Cardiac septum (tissue), 1 donor: Measurements from ENCODE around the gene NARS2. TPM values are rescaled to one million over a fixed set of nuclear protein-coding genes. Genes with fewer than 3 reads are reported as not detected.
A peak's percentile ranks its signal among the peaks of the same experiment; 100 is the strongest.
"Not testable (repeated sequence)": the region's sequence is repeated elsewhere in the genome, so short reads cannot be mapped to it uniquely, and the experiment has no call there.

Experiments used
- DNase-seq: peaks from one replicate; pipeline ENCODE4 v3.0.0-alpha.2; 2020; ENCODE audit warnings: low spot score
- intact Hi-C: fragments of 100-400 bp; cut with DNase I; formaldehyde crosslinking; loops from one replicate; pipeline ENCODE4 v1.14.0; 2022
- long read RNA-seq: library from polyadenylated mRNA; unstranded; transcript quantifications from one replicate; pipeline ENCODE4 v2.0.0, GENCODE V29; 2021
- total RNA-seq: library from RNA; stranded (reverse); fragmentation: NEBNext Ultra II Directional; extraction: Animal tissue kit (Norgen Biotek cat#: 25700); gene quantifications from one replicate; pipeline ENCODE4 v1.2.1, GENCODE V29; 2021
- donor health status: DM: no; HTN: no; CAD: no.

Gene NARS2
- total RNA-seq = 9.9 TPM
- long read RNA-seq, transcript NARS2-201 (14 exons, 2,519 nt) = major isoform, 41 of 67 reads
- long read RNA-seq, partial matches to known transcripts = 4 of 67 reads
- long read RNA-seq, other reads (novel, unspliced or antisense) = 21 of 67 reads

DNA sequence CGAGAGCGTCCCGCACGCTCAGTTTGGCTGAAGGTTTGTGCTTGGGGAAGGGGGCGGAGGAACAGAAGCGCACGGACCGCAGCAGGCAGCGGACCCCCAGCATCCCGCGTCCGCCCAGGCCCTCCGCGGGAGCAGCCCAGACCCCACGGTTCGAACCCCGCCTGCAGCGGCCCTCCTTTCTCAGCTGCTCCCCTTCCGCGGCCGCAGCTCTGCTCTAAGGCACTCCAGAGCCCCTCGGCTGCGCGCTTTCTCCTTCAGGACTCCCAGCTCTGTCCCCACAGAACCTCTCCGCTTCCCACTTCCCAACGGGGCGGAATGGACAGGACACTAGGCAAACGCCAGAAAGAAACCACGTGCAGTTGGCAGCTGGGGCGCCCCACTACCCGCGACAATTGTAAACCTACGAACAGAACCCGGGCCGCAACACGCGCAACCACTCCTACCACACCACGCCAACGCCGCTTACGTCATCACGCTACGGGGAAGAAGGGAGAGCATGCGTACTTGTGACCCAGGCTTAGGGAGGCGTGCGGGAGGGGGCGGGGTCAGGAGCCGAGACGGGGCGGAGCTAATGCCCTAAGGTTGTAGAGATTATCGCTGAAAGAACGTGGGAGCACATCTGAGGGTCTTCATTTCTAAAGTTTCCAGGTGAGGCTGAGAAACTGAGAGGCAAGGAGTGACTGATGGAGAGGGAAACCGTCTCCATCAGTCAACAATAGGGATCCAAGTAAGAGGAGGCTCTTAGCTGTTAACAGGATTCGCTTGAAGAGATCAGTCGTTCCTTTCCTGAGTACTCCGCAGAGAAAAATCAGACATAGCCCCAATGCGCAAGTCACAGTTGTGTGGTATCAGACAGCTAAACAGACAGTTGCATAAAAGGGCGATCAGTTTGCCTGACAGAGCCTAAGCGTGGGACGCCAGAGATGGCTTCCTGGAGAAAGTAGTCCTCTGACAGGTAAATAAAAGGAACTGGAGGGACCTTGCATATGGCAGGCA lies at the start of gene NARS2:
Gene NARS2, minus strand, starts transcription at position 479 of the 996 bp plus-strand sequence. Its CDS starts 376 bp downstream, at position 103.
- DNase-seq = peak; percentile 99
- intact Hi-C loops = no loop called here

DNA sequence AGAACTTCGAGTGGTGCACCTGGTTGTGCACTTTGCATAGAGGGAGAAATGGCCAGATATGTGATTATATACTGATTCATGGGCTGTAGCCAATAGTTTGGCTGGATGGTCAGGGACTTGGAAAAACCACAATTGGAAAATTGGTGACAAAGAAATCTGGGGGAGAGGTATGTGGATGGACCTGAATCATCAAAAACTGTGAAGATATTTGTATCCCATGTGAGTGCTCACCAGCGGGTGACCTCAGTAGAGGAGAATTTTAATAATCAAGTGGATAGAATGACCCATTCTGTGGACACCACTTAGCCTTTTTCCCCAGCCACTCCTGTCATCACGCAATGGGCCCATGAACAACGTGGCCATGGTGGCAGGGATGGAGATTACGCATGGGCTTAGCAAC lies 48.0 kb upstream of the NARS2 start:
- DNase-seq = no peak
- intact Hi-C loops = no loop called here

DNA sequence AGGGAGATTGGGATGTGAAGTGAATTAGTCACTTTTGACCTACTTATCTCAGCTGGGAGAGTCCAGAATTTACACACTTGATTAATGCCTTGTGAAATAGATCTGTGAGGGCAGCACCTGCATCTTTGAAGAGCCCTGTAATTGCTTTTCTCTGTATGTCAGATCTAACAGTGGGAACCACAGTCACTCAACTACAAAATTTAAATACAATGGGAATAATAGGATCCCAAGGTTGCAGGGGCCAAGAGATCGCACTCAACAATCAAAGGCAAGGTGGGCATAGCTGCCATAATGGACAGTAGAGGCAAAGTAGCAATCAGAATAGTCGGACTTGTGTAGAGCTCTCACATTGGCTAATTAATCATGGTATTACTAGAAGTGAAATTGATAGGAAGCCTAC lies 45.5 kb upstream of the NARS2 start:
- no peak for DNase-seq
- intact Hi-C loops = no loop called here

GRCh38 chr11:78615724-78616123 lies 41.1 kb upstream of the NARS2 start:
- DNase-seq = no peak
- intact Hi-C loops = no loop called here

- intact Hi-C loops = no loop called here
- no peak for DNase-seq
Observed at GRCh38 chr11:78613378-78613813, 38.7 kb upstream of the NARS2 start.

DNA sequence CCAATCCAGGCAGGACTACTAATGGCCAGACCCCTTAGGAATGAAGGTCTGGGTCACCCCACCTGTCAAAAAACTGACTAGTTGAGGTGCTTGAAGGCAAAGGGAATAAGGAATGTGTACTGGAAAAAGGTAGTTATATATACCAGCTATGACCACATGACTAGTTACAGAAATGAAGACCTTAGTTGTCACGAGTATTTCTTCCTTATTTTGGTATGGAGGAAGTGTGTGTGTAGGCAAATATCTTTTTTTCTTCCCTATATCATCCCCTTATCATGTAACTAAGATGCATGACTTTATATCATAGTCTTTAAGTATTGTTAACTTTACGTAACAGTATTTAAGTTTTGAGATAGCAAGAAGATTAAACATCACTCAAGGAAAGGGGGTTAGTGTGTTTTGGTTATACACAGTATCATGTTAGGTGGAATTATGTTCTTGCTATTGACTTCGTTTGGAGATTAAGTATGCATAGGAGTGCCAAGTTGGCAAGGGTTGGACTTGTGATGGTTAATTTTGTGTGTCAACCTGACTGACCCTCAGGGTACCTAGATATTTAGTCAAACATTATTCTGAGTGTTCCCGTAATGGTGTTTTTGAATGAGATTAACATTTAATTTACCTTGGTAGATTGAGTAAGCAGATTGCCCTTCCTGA lies 38.2 kb upstream of the NARS2 start:
- DNase-seq = no peak
- intact Hi-C loops = no loop called here

DNA sequence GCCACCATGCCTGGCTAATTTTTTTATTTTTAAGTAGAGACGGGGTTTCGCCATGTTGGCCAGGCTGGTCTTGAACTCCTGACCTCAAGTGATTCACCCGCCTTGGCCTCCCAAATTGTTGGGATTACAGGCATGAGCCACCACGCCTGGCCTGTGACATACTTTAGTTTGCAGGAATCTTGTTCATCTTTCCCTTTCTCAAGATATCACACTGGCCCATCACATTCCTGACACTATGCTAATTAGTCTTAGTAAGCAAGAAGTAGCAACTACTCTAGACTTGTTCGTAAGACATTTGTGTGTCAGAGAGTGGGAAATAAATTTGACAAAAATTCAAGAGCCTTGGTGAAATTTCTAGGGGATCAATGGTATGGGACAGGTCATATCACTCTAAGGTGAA lies 34.7 kb upstream of the NARS2 start:
- DNase-seq, intact Hi-C loops: not testable (repeated sequence)

DNA sequence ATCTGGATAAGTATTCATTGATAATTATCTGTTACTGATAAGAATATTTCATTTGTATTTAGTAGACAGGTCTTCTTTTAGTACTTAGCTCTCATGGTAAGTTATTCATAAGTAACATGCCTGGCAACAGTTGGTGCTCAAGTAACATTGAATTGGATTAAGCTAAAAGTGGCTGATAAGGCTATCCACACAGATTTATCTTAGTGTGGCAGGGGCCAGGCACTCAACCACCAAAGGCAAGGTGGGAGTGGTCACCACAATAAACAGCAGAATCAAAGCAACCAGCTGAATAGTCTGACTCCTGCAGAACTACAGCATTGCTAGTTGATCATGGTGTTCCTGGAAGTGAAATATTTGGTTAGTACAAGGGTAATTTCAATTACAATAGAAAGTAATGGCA lies 33.0 kb upstream of the NARS2 start:
- intact Hi-C loops = no loop called here
- DNase-seq = no peak

DNA sequence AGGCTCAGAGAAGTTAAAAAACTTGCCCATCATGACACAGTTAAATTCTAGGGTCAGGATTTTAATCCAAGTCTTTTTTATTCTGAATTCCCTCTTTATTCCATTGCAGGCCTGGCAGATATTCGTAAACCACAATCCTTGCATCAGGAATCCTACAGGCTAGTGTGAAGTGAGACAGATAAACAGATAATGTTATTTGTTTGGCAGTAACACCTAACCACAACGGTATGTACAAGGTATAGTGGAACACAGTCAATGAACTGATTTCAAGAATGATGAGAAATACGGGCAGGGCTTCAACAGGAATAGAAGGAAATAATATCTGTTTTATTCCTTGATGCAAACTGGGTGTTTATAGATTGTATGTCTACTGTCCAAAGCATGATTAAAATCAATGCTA lies 32.0 kb upstream of the NARS2 start:
- no peak for DNase-seq
- intact Hi-C loops = no loop called here

GRCh38 chr11:78605296-78605695 lies 30.6 kb upstream of the NARS2 start:
- intact Hi-C loops = no loop called here
- DNase-seq = no peak

DNA sequence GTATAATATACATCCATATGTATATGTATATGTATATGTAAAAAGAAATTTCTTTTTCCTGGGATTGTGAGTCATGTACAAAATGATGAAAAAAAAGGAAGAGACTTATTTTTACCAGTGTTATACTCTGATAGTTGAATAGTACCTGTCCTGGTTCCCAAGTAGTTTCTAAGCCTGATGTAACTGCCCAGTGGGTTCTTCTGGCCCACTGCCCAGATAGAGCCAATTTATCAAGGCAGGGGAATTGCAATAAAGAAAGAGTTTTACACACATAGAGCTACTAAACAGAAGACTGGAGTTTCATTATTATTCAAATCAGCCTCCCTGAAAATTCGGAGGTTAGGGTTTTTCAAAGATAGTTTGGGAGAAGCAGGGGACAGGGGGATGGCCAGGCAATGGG lies 29.1 kb upstream of the NARS2 start:
- no peak for DNase-seq
- intact Hi-C loops = no loop called here

DNA sequence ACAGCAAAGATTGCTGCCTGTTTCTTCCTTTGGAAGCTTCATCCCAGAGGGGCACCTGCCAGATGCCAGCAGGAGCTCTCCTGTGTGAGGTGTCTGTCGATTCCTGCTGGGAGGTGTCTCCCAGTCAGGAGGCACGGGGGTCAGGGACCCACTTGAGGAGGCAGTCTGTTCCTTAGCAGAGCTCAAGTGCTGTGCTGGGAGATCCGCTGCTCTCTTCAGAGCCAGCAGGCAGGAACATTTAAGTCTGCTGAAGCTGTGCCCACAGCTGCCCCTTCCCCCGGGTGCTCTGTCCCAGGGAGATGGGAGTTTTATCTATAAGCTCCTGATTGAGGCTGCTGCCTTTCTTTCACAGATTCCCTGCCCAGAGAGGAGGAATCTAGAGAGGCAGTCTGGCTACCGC lies 28.1 kb upstream of the NARS2 start:
- DNase-seq, intact Hi-C loops: not testable (repeated sequence)

DNA sequence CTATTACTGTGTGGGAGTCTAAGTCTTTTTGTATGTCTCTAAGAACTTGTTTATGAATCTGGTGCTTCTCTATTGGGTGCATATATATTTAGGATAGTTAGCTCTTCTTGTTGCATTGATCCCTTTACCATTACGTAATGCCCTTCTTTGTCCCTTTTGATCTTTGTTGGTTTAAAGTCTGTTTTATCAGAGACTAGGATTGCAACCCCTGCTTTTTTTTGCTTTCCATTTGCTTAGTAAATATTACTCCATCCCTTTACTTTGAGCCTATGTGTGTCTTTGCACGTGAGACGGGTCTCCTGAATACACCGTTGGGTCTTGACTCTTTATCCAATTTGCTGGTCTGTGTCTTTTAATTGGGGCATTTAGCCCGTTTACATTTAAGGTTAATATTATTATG lies 26.4 kb upstream of the NARS2 start:
- intact Hi-C loops, DNase-seq: not testable (repeated sequence)

DNA sequence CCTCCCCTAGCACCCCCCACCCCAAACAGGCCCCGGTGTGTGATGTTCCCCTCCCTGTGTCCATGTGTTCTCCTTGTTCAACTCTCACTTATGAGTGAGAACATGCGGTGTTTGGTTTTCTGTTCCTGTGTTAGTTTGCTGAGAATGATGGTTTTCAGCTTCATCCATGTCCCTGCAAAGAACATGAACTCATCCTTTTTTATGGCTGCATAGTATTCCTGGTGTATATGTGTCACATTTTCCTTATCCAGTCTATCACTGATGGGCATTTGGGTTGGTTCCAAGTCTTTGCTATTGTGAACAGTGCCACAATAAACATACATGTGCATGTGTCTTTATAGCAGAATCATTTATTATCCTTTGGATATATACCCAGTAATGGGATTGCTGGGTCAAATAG lies 22.9 kb upstream of the NARS2 start:
- intact Hi-C loops, DNase-seq: not testable (repeated sequence)

DNA sequence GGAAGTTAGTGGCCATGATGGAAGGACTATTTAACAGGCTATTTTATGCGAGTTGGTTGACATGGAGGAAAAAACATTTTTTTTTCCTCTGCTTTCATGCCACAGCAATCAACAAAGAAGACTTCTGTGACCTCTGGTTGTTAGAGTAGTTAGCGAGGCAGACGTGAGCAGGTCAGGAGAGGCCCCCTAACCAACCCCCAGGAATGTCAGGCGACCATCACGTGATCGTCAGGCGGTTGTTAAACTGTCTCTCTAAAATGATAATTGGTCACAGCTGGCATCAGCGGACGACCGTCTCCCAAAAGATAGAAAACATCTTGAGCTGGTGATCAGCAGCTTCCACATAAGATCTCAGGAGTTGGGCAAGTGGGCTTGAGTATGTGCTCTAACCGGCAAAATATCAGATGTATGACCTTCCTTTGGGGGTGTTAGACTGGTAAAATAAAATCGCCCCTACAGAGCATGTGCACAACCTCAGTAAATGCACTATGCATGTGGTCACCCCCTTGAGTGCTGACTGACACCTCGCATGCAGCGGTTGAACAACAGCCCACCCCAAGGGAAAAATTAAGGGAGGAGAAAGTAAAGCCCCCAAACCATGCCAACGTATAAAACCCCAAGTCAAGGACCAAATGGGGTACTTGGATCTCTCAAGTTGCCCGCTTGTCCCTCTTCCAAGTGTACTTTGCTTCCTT lies 20.9 kb upstream of the NARS2 start:
- no peak for DNase-seq
- intact Hi-C loops = no loop called here

- DNase-seq = no peak
- intact Hi-C loops = no loop called here
Observed at GRCh38 chr11:78594814-78595213, 20.1 kb upstream of the NARS2 start.

GRCh38 chr11:78588517-78588916 lies 13.9 kb upstream of the NARS2 start:
- intact Hi-C loops = no loop called here
- no peak for DNase-seq

DNA sequence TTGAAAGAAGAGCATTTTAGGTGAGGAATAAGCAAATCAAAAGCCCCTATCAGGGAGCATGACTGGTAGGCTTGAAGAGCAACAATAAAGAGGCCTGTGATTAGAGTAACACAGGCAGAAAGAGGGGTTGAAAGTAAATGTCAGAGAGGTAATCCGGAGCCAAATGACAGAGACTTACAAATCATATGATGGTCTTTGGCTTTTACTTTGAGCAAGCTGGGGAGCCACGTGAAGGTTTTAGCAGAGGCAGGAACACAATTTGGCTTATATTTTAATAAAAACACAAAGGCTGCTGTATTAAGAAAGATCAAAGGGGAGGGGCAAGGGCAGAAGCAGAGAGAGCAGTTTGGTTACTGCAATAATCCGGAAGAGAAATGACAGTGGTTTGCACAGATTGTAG lies 12.8 kb upstream of the NARS2 start:
- DNase-seq = no peak
- intact Hi-C loops = no loop called here

DNA sequence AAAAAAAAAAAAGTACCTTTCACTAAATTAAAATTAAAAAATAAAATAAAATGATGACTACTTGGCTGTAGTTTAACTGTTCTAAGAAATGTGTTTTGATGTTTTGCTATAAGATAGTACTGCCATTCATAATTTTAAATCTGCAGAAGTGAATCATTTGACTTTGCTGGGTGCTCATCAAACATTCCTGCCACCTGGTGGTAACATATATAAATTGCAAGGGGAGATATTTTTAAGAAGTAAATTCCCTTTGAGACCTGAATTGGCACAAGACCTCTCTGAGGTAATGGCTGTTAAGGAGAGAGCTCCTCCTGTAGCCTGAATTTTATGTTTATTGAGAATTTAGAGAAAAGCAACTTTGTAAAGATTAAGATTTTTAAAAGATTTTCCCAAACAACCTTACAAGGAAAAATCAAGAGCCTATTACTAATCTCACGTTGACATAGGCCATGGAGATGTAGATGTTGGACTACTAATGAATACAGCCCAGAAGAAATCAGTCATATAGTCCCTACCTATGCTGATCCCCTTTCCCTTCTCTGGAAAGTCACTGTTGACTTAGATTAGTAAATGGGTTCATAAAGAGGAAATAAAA lies 11.9 kb upstream of the NARS2 start:
- intact Hi-C loops = no loop called here
- DNase-seq = no peak

DNA sequence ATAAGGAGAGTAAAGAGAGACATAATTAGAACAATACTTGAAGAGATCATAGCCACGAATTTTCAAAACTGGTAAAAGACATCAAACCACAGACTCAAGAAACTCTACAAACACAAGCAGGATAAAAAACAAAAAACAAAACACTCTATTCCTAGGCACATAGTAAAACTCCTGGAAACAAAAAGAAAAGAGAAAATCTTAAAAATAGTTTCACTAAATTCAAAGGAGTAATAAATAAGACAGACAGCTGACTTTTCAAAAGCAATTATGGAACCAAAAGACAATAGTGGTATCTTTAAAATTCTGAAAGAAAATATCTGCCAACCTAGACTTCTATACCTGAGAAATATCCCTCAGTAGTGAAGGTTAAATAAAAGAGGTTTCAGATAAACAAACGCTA lies 9.2 kb upstream of the NARS2 start:
- intact Hi-C loops = no loop called here
- no peak for DNase-seq
